ENCODE data around the gene TSFM.

Gene TSFM

DNA sequence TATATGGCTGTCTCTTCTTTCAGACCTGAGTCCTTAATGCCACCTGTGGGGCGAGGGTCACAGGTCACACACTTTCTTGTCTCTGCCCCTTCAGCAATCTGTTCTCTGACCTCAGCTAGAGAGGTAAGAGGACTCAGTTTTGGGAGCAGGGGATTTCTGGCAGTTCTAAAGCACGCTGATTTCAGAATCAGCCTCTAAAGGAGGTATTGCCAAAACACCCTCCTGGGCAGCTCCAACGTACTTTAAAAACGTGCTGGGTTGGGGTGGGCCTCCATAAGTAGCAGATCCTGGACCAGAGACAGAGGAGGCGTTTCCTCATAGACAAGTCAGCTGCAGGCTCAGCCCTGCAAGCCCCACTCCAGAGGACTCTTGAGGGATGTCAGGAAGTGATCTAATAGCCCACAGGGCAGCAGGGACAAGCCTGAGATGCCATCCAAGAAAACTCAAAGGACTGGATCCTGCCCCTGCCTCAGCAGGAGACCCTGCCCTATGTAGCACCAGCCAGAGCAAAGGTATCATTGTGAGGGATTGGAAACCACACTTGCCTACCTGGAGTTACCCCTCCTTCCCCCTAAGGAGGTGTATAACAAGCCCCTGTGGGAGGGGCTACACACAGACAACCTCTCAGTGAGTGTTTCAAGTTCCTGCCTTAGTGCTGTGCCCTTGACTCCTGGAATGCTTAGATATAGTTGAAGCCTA lies 55.4 kb downstream of the TSFM start:
- DNase-seq: no peak

DNA sequence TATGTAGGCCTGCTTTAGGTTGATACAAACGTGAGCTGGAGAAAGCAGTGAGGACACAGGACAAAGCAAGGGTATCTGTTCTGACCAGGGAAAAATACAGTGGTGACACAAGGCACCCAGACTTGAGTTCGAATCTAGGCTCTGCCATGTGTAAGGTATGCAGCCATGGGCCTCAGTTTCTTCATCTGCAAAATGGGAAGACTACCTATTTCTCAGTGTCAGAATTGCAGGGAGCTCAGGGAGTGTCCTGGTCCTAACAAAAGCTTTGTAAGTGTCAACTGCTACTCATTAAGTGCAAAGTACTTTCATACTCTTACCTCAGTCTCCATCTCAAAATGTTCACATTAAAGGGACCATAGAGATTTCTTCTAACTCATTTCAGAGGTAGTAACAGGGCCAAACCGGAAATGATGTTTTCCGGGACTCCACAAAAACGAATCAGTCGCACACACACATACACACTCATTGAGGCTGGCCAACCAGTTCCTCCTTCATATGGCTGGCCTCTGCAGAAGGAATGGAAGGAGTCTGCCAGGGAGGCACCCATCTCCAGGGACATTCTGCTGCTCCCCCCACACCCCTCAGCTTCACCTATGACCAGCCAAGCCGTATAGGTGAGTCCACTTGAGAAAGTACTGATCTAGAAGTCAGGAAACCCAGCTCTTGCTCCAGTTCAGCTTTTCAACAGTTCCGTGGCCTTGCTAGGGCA lies 56.2 kb downstream of the TSFM start:
- DNase-seq: no peak

DNA sequence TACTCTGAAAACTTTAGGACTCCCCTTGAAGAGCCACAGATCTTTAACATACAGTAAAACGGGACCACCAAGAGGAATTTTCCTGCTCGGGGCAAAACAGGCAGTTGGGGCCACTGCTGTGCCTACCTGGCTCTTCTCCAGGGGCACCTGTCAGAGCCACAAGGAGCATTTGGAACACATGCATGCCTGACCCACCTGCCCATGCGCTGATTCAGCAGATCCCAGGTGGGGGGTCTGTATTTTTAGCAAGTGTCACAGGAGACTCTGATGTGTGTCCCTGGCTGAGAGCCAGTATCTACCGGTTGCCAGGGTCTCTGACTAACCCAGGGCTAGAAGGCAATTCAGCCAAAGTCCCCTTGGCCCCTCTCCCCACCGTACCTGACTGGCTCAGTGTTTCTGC lies 57.4 kb downstream of the TSFM start:
- no peak for DNase-seq

DNA sequence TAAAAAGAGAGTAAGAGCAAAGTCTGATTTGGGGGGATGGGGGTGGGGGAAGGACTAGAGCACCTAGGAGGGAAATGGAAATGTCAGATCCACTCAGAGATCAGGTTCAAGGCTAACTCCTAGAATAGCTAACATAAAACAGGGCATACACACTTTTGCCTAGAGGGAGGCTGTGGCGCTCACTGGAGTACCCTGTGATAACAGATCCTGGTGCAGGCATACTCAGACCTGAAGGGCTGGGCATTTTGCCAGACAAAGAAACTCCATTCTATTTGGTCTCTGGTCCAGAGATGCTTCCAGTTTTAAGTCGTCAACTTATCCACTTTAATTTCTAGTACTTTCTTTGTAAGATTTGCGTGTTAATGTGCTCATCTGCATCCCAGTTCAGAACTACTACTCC lies 58.1 kb downstream of the TSFM start:
- no peak for DNase-seq

DNA sequence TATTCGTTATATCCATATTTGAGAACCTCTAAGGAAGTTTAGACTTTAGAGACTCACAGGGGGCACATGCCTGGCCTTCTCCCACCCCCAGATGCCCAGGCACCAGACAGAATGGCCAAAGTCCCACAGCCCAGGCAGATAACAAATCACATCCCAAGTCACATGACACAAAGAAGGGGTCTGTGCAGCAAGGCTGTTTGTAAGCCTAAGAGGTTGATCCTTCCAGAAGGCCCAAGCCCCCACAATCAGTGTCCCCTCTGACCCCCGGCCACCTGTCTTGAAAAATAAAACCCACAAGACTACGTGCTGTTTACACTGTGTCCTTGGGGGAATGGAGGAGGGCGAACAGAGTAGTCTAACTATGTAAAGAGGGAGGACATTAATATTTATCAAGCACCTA lies 58.9 kb downstream of the TSFM start:
- no peak for DNase-seq

DNA sequence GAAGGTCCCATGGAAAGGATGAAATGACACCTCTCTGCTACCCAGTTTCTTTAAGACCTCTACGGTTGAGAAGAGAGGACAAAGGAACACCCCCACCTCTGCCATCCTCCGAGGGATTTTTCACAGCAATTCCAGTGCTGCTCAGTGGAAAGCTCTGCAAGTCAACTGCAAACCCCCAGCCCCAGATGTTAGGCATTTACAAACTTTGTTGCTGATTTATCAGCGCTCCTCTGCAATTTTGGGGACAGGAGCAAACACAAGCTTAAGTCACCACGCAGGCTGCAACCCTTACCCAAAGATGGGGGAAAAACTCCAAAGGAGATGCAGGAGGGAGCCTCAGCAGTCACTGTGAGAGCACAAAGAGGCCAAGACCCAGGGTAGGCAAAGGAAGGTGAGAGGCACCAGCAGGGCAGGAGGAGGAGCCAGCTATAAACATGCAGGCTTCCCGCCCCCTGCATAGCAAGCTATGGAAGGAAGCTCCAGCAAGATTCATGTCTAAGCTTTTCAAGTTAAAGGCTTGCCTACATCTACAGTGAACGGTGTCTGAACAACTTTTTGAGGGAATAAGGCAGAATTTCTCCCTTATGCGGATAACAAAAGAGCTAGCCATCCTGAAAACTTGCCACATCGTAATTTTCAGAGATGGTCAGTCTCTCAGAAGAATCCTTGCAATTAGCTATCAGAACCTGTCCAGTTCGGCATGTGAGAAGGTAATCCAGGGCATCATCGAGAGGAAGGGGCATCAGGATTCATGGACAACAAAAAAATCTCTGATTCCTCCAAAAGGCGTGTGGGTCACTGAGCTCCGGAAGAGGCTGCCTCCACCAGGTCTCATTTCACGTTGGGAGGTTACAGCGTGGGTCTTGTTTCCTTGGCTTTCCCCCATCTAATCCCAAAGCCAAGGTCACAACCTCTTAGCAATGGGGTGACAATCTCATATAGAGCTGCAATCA lies 60.0 kb downstream of the TSFM start:
- no peak for DNase-seq

DNA sequence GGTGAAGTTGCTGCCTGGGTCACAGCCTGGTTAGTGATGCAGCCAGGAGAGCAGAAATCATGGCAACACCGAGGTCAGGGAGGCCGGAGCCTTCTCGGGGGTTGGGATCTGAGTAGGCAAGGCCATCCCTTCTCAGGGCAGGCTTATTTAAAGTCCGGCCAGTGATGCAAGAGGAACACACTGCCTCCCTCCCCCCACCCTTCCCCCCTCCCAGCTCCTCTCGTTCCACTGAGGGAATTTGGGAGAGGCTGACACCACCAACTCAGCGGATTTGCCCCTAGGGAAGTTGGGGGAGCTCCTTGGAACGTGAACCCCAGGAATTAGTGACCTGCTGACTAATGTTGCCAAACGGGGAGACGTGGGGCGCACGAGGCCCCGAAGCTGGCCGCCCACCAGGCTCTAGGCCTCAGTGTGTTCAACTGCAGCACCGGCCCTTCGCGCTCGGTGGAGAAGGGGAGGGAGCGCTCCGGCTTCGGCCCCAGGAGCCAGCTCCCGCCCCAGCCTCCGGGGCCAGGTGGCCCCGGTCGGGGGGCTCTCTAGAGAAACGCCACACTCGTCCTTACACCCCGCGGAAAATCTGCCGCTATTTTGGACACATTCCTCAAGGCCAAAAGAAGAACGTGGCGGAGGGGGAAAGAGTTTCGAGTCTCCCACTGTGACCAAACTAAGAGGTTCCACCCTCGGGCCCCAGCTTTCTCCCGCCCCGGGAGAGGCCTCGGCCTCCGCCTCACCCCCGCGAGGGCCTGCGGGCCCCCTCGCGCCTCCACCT lies 62.3 kb downstream of the TSFM start:
- peak; percentile 82 for DNase-seq

DNA sequence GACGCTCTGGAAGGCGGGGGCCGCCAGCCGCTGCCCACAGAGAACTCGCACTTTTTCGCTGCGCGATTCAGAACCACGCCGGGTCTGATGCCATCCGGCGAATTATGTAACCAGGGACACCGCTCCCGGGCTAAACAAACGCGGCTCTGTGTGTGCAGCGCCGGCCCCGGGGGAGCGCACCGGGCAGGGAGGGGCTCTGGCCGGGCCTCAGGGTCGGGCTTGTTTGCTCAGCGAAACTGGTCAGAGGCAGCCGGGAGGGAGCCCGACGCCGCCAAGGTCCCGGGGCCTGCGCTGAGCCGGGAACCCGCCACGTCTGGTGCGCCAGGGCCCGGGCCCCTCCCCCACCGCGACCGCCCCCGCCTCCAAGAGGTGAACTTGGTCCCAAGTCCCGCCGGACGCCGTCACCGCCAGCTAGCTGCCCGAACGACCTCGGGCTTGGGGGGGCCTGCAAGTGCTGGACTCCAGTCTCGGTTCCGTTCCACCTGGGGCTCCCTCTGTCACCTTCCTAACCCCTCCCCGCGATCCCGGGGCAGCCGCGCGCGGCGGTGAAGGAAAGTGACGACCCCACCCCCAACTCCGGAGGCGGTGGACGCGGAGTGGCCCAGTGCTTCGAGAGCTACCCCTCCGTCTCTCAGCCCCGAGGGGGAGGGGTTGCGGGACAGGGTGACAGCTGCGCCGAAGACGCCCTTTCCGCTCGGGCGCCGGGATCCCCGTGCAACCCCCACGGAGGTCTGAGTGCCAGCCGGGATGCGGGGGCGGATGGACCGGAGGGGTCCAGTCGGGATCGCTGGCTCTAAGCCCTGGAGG lies 63.1 kb downstream of the TSFM start:
- DNase-seq: peak; percentile 87

DNA sequence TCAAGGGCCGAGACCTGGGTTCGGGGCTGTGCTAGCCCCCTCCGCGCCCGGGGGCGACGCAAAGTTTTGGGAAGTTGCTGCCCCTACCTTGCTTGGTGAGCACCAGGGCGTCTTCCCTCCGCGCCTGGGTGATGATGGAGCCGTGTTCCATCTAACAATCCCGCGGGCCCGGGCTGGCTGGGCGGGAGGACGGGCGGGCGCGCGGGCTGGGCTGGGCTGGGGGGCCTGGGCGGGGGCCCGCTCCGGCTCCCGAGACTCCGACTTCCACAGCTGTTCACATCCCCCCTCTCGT lies 63.6 kb downstream of the TSFM start:
- no peak for DNase-seq

DNA sequence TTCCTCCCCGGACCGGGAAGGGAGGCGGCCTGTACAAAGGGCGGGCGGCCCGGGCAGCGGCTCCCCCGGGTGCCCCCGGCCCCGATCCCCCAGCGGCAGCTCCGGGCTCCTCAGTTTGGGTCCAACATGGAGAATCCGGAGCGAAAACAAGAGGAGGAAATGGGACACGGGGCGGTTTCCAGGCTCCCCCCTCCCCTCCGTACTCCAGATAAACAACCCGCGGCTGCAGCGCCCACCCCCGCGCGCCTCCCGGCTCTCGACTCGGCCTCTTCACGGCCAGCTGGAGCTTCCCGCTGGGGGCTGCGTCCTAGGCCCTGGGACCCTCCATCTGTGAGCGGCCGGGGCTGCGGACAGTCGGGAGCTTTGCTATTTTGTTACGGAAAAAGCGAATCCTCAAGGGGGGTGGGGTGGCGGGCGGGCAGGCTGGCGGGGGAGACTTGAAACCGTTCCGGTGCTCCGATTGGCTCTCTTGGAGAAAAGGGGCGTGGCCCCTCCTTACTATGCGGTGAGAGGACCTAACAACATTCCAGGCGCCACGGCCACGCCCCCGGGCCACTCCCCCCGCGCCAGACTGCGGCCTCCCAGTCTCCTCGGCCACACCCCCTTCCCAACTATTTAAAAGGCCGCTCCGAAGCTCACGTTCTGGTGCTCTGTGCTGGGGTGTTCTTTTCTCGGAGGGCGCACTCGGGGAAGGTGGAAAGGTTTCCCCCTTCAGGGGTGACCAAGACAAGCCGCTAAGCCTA lies 64.2 kb downstream of the TSFM start, which contains the start of gene CTDSP2:
Gene CTDSP2 (minus strand): TSS at position 153 of the 743 bp plus-strand sequence. CDS start 294 bp downstream, outside the sequence.
- peak; percentile 92 for DNase-seq
